Measurements from ENCODE around the gene SPEG.

DNA sequence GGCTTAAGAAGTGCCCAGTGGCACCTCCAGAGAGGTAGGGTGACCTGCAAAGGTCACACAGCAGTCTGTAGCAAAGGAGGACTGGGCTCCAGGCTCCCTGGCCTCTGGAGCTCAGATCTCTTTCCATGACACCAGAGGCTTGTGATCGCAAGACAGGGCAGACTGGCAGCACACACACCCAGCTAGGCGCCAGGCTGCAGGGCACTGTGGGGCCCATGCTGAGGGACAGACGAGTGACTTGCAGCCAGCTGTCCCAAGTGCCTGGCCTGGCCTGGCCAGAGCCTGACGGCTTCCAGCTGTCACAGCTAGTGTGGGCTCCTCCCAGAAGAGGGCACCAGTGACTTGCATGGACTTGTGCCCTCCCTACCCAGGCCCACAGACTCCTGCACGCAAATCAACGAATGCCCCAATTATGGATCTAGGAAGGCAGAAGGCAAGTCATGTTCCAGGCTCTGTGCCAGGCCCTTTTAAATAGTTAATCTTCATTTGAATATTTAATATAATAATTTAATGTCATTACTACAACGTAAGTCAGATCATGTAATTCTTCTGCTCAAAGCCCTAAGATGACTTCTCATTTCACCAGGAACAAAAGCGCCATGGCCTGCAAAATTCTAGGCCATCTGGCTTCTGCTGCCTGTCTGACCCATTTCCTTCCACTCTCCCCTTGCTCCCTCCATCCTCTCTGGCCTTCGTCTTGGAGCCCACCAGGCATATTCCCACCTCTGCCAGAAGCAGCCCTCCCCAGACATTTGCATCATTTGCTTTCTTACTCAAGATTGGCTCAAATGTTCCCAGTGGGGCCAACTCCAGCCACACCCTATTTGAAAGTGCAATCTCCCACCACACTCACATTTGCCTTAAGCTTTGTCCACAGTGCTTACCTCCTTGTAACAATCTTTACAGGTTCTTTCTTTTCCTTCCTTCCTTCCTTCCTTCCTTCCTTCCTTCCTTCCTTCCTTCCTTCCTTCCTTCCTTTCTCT is 3.7 kb upstream of the SPEG start:
- TF ChIP-seq POLR2AphosphoS5 (IDR thresholded peaks at IDR 0.05; ENCODE audit: low read depth) (no peak), GABPA (IDR thresholded peaks at IDR 0.05; ENCODE audit: low read depth) (no peak), SPI1 (IDR thresholded peaks at IDR 0.05; ENCODE audit: borderline replicate concordance, low read depth) (no peak)
- TF ChIP-seq, protein P1, sequence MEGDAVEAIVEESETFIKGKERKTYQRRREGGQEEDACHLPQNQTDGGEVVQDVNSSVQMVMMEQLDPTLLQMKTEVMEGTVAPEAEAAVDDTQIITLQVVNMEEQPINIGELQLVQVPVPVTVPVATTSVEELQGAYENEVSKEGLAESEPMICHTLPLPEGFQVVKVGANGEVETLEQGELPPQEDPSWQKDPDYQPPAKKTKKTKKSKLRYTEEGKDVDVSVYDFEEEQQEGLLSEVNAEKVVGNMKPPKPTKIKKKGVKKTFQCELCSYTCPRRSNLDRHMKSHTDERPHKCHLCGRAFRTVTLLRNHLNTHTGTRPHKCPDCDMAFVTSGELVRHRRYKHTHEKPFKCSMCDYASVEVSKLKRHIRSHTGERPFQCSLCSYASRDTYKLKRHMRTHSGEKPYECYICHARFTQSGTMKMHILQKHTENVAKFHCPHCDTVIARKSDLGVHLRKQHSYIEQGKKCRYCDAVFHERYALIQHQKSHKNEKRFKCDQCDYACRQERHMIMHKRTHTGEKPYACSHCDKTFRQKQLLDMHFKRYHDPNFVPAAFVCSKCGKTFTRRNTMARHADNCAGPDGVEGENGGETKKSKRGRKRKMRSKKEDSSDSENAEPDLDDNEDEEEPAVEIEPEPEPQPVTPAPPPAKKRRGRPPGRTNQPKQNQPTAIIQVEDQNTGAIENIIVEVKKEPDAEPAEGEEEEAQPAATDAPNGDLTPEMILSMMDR (IDR thresholded peaks at IDR 0.05; ENCODE audit: insufficient read depth, low read length) = peak; percentile 16
- TF ChIP-seq, protein P2, sequence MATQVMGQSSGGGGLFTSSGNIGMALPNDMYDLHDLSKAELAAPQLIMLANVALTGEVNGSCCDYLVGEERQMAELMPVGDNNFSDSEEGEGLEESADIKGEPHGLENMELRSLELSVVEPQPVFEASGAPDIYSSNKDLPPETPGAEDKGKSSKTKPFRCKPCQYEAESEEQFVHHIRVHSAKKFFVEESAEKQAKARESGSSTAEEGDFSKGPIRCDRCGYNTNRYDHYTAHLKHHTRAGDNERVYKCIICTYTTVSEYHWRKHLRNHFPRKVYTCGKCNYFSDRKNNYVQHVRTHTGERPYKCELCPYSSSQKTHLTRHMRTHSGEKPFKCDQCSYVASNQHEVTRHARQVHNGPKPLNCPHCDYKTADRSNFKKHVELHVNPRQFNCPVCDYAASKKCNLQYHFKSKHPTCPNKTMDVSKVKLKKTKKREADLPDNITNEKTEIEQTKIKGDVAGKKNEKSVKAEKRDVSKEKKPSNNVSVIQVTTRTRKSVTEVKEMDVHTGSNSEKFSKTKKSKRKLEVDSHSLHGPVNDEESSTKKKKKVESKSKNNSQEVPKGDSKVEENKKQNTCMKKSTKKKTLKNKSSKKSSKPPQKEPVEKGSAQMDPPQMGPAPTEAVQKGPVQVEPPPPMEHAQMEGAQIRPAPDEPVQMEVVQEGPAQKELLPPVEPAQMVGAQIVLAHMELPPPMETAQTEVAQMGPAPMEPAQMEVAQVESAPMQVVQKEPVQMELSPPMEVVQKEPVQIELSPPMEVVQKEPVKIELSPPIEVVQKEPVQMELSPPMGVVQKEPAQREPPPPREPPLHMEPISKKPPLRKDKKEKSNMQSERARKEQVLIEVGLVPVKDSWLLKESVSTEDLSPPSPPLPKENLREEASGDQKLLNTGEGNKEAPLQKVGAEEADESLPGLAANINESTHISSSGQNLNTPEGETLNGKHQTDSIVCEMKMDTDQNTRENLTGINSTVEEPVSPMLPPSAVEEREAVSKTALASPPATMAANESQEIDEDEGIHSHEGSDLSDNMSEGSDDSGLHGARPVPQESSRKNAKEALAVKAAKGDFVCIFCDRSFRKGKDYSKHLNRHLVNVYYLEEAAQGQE (IDR thresholded peaks at IDR 0.05; ENCODE audit: insufficient replicate concordance, low read depth) = no peak
